ENCODE data around the gene DKKL1. TPM values are rescaled to one million over a fixed set of nuclear protein-coding genes. Genes with fewer than 3 reads are reported as not detected.

DKKL1 gene
- polyA plus RNA-seq, 1 donor (not counting 4 experiments of a cell fraction or from before 2014, with no cell fraction given) = not detected

- dilution Hi-C loops (cut with MboI; ENCODE audit: extremely low pct_ligation_motif_present, low sequenced_read_pairs) = no loop called here
These were observed 56.5 kb downstream of the DKKL1 start for GRCh38 chr19:49420227-49420626.

DNA sequence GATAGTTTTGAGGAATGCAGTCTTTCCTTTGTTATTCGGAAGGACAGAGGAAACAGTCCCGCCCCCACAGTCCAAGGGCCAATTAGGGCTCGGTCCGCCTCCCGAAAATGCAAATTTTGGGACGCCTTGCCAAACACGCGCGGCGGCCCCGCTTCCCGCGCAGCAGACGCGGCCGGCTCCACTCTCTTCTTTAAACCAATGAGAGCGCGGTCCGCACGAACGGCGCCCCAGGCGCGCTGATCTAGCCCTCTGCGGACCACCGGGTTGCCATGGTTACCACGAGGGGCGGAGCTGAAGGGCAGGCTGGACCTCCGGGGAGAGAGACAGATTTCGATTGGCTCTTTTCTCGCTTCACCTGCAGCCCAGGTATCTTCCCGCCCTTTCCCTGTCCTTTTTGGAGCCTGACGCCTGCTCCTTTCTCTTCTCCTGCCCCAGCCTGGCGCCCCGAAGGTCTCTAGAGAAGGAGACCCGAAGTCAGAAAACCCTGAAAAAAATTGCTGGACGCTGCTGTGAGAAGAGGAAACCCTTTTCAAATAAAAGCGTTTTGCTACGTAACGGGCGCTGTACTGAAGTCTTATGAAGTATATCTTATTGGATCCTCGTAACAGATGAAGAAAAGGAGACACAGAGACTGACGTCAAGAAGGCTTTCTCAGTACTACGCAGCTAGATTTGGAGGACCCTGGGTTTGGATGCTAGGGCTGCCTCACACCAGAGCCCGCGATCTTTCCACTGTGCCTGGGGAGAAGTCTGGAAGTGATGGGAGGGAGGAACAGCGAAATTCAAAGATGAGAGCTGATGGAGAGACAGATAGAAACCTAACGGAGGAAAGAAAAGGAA is 57.6 kb downstream of the DKKL1 start:
- no peak for DNase-seq (ENCODE audit: low read depth, low spot score)
- H3K9me3 ChIP-seq (ENCODE audit: control insufficient read depth, low read depth, low read length) = no peaks in the 10 kb centered on the region
- H3K79me2 ChIP-seq (ENCODE audit: control insufficient read depth, insufficient read depth, low read length) = no peaks in the 10 kb centered on the region
- TF ChIP-seq, protein P1, sequence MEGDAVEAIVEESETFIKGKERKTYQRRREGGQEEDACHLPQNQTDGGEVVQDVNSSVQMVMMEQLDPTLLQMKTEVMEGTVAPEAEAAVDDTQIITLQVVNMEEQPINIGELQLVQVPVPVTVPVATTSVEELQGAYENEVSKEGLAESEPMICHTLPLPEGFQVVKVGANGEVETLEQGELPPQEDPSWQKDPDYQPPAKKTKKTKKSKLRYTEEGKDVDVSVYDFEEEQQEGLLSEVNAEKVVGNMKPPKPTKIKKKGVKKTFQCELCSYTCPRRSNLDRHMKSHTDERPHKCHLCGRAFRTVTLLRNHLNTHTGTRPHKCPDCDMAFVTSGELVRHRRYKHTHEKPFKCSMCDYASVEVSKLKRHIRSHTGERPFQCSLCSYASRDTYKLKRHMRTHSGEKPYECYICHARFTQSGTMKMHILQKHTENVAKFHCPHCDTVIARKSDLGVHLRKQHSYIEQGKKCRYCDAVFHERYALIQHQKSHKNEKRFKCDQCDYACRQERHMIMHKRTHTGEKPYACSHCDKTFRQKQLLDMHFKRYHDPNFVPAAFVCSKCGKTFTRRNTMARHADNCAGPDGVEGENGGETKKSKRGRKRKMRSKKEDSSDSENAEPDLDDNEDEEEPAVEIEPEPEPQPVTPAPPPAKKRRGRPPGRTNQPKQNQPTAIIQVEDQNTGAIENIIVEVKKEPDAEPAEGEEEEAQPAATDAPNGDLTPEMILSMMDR (optimal IDR thresholded peaks at IDR 0.05 in 1 of 3, IDR thresholded peaks at IDR 0.05 in 1 of 3, conservative IDR thresholded peaks at IDR 0.05 in 1 of 3; ENCODE audit: extremely low read depth in 1 of 3, insufficient read depth in 2 of 3, low read length in 3 of 3) = no peak
- no peak for TF ChIP-seq EZH2 (IDR thresholded peaks at IDR 0.05; ENCODE audit: low read length)
- no peaks in the 10 kb centered on the region for H4K20me1 ChIP-seq (ENCODE audit: control insufficient read depth, extremely low read depth, insufficient read depth, low read length)
- dilution Hi-C loops (cut with MboI; ENCODE audit: extremely low pct_ligation_motif_present, low sequenced_read_pairs) = no loop called here
- peak overlapping the region in 1 of 3 experiments; percentile 39 for H3K4me3 ChIP-seq (ENCODE audit: control insufficient read depth in 2 of 3, extremely low read depth in 1 of 3, insufficient read depth in 2 of 3, low read depth in 1 of 3, low read length in 3 of 3)
- no peak overlapping the region for H2AFZ ChIP-seq (ENCODE audit: control insufficient read depth, low read length)
- no peaks in the 10 kb centered on the region for H3K36me3 ChIP-seq (ENCODE audit: control insufficient read depth in 2 of 2, extremely low read depth in 1 of 2, insufficient read depth in 2 of 2, low read length in 2 of 2)
- H3K27me3 ChIP-seq (ENCODE audit: control insufficient read depth, extremely low read depth, insufficient read depth, low read length) = peaks cover 77% of the 10 kb centered on the region
- FAIRE-seq = no peak
- H3K27ac ChIP-seq (ENCODE audit: control insufficient read depth, insufficient read depth, low read length) = no peak overlapping the region
- peak overlapping the region; percentile 7 for H3K4me2 ChIP-seq (ENCODE audit: control insufficient read depth, extremely low read depth, insufficient read depth, low read depth, low read length)
- no peaks in the 10 kb centered on the region for H3K9me1 ChIP-seq (ENCODE audit: control insufficient read depth, extremely low read depth, insufficient read depth, low read length)
- no peaks in the 10 kb centered on the region for H3K4me1 ChIP-seq (ENCODE audit: control insufficient read depth, extremely low read depth, insufficient read depth, low read length)
- no peak overlapping the region for H3K9ac ChIP-seq (ENCODE audit: control insufficient read depth, extremely low read depth, insufficient read depth, low read length)

More at GRCh38 chr19:49420227-49420626, 56.5 kb downstream of the DKKL1 start:
- Histone ChIP-seq H2AFZ (ENCODE audit: control insufficient read depth, low read length) (no peak overlapping the region), H4K20me1 (ENCODE audit: control insufficient read depth, extremely low read depth, insufficient read depth, low read length) (no peaks in the 10 kb centered on the region), H3K36me3 (ENCODE audit: control insufficient read depth in 2 of 2, extremely low read depth in 1 of 2, insufficient read depth in 2 of 2, low read length in 2 of 2) (no peaks in the 10 kb centered on the region), H3K79me2 (ENCODE audit: control insufficient read depth, insufficient read depth, low read length) (no peaks in the 10 kb centered on the region), H3K27me3 (ENCODE audit: control insufficient read depth, extremely low read depth, insufficient read depth, low read length) (peaks cover 67% of the 10 kb centered on the region), H3K4me1 (ENCODE audit: control insufficient read depth, extremely low read depth, insufficient read depth, low read length) (no peaks in the 10 kb centered on the region), H3K27ac (ENCODE audit: control insufficient read depth, insufficient read depth, low read length) (no peak overlapping the region), H3K9me3 (ENCODE audit: control insufficient read depth, low read depth, low read length) (no peaks in the 10 kb centered on the region), H3K9me1 (ENCODE audit: control insufficient read depth, extremely low read depth, insufficient read depth, low read length) (no peaks in the 10 kb centered on the region), H3K9ac (ENCODE audit: control insufficient read depth, extremely low read depth, insufficient read depth, low read length) (no peak overlapping the region), H3K4me3 (ENCODE audit: control insufficient read depth in 2 of 3, extremely low read depth in 1 of 3, insufficient read depth in 2 of 3, low read depth in 1 of 3, low read length in 3 of 3) (no peak overlapping the region), H3K4me2 (ENCODE audit: control insufficient read depth, extremely low read depth, insufficient read depth, low read depth, low read length) (no peak overlapping the region)
- FAIRE-seq (no peak), DNase-seq (ENCODE audit: low read depth, low spot score) (no peak)
- no peak for TF ChIP-seq EZH2 (IDR thresholded peaks at IDR 0.05; ENCODE audit: low read length)
- TF ChIP-seq, protein P1 (optimal IDR thresholded peaks at IDR 0.05 in 1 of 3, IDR thresholded peaks at IDR 0.05 in 1 of 3, conservative IDR thresholded peaks at IDR 0.05 in 1 of 3; ENCODE audit: extremely low read depth in 1 of 3, insufficient read depth in 2 of 3, low read length in 3 of 3) = no peak

Data from keratinocyte (primary cell).